K562 (cell line): Measurements from ENCODE around the gene HELB. TPM values are rescaled to one million over a fixed set of nuclear protein-coding genes. Genes with fewer than 3 reads are reported as not detected.

ENCODE experiments used
- BACH1 ChIP-seq: fragments of 200-800 bp; sonication (Bioruptor generic); IDR thresholded peaks from 2 replicates; pipeline ENCODE4 v1.6.1; 2016; ENCODE audit warnings: missing genetic modification characterization, missing compliant biosample characterization
- KLF13 ChIP-seq: fragments of 450-650 bp; IDR thresholded peaks from 2 replicates; pipeline ENCODE4 v1.6.1; 2016; ENCODE audit warnings: missing genetic modification characterization, low read depth, mild to moderate bottlenecking, missing compliant biosample characterization, moderate library complexity, borderline replicate concordance
- POLR2B ChIP-seq: fragments of 450-650 bp; IDR thresholded peaks from 2 replicates; pipeline ENCODE4 v1.6.1; 2018; ENCODE audit warnings: low read depth; ENCODE audit not compliant: partially characterized antibody
- RBM17 ChIP-seq: fragments of 200-400 bp; formaldehyde crosslinking; IDR thresholded peaks from 2 replicates; pipeline ENCODE4 v1.6.1; 2017; ENCODE audit warnings: low read depth, mild to moderate bottlenecking, low read length, borderline replicate concordance
- REST ChIP-seq, 2 experiments: fragments of 450-650 bp; formaldehyde crosslinking in 1 of 2; IDR thresholded peaks; 2 replicates each; pipeline versions ENCODE4 v1.4.0 to v1.6.1; 2014 to 2020; ENCODE audit warnings: mild to moderate bottlenecking in 2 of 2, borderline replicate concordance in 1 of 2, low read depth in 1 of 2
- RHOXF2B ChIP-seq: fragments of 250-450 bp; sonication (Bioruptor Pico); conservative IDR thresholded peaks from 2 replicates; pipeline ENCODE4 v1.5.1; 2021
- TBL1XR1 ChIP-seq, 2 experiments: IDR thresholded peaks; 2 replicates each; pipeline ENCODE4 v1.6.1; 2012; ENCODE audit warnings: improper control_type of control experiment in 2 of 2, low read length in 2 of 2, mild to moderate bottlenecking in 1 of 2
- TEAD4 ChIP-seq, 2 experiments: sonication (generic) in 1 of 2; formaldehyde crosslinking in 1 of 2; IDR thresholded peaks; 2 replicates each; pipeline versions ENCODE4 v1.6.1 to v1.8.0; 2012 to 2022; ENCODE audit warnings: borderline replicate concordance in 1 of 2, inconsistent platforms in 1 of 2, low read length in 1 of 2, mild to moderate bottlenecking in 1 of 2, missing genetic modification reagents in 1 of 2
- polyA plus RNA-seq, 8 experiments: library from polyadenylated mRNA; depleted of rRNA in 4 of 8; stranded (reverse) in 5 of 8; unstranded in 3 of 8; fragments of >200 nt; fragmentation: Nextera tagmentation in 2 of 8; fragmentation: Illumina TruSeq in 1 of 8; extraction: Ambion mirVana in 2 of 8; extraction: Trizol in 1 of 8; gene quantifications; 2 replicates each; pipeline versions ENCODE4 v1.2.1 to v1.2.3, GENCODE V29; 2011 to 2014; ENCODE audit warnings: inconsistent platforms in 1 of 8, missing spikeins in 1 of 8
- total RNA-seq, 7 experiments: library from RNA; depleted of rRNA in 6 of 7; stranded (reverse); fragments of >200 nt in 6 of 7; fragmentation: Illumina TruSeq in 2 of 7; extraction: Trizol in 2 of 7; gene quantifications; 2 replicates each; pipeline versions ENCODE4 v1.2.1 to v1.2.3, GENCODE V29; 2011 to 2021; ENCODE audit warnings: low replicate concordance in 1 of 7

Gene HELB
- total and polyA plus RNA-seq, 9 of the 15 experiments (the other 6 are each of a cell fraction or from before 2014, with no cell fraction given): 0.74 to 7.6 (median 2.4) TPM

- no peak for TF ChIP-seq REST (IDR thresholded peaks at IDR 0.05; ENCODE audit: borderline replicate concordance)
- TF ChIP-seq REST (CRISPR knock-in tag; IDR thresholded peaks at IDR 0.05; ENCODE audit: low read depth): no peak
- no peak for TF ChIP-seq BACH1 (tag)
- no peak for TF ChIP-seq RBM17
- TF ChIP-seq KLF13: no peak
- no peak for TF ChIP-seq TBL1XR1 (IDR thresholded peaks at IDR 0.05; ENCODE audit: low read length in 2 of 2)
- TF ChIP-seq RHOXF2B: no peak
- TF ChIP-seq TEAD4 (IDR thresholded peaks at IDR 0.05; ENCODE audit: low read length): no peak
- no peak for TF ChIP-seq TEAD4 (CRISPR knock-in tag; IDR thresholded peaks at IDR 0.05; ENCODE audit: borderline replicate concordance)
- TF ChIP-seq POLR2B: no peak
These were observed 38.8 kb downstream of the HELB start (continued) for GRCh38 chr12:66341126-66341525.
